Stimulated activated CD8-positive, alpha-beta memory T cell treated with anti-CD3 and anti-CD28 coated beads, Interleukin-4, amount 100 ng/mL, for 4 hours (primary cell): ENCODE measurements around the gene ANKRD31.

Experiments
- DNase-seq, 2 donors: peaks; one replicate each; pipeline ENCODE4 v3.0.0-alpha.2; 2020; ENCODE audit warnings: low read depth in 2 of 2, low spot score in 1 of 2

The ANKRD31 gene

GRCh38 chr5:75040973-75041372 is 195.7 kb downstream of the ANKRD31 start:
- DNase-seq = no peak

- no peak for DNase-seq
These were observed 199.6 kb downstream of the ANKRD31 start for GRCh38 chr5:75037106-75037505.

GRCh38 chr5:75034137-75034739 is 202.4 kb downstream of the ANKRD31 start:
- no peak for DNase-seq

GRCh38 chr5:75031366-75031765 is 205.3 kb downstream of the ANKRD31 start:
- no peak for DNase-seq

- no peak for DNase-seq
These were observed 208.6 kb downstream of the ANKRD31 start for GRCh38 chr5:75028090-75028489.

GRCh38 chr5:75023368-75024159 is 213.1 kb downstream of the ANKRD31 start:
- peak in 1 of 2 donors; percentile 12 for DNase-seq

GRCh38 chr5:75021800-75022199 is 214.9 kb downstream of the ANKRD31 start:
- DNase-seq = no peak

GRCh38 chr5:75021219-75021618 is 215.5 kb downstream of the ANKRD31 start:
- no peak for DNase-seq

GRCh38 chr5:75020016-75020656 is 216.5 kb downstream of the ANKRD31 start:
- DNase-seq = no peak

- DNase-seq = no peak
These were observed 217.7 kb downstream of the ANKRD31 start for GRCh38 chr5:75018805-75019587.
